HG03354 (cell line): ENCODE data around the gene COL28A1.

Source experiments
- ATAC-seq: cut with Tn5 transposase; IDR thresholded peaks from one replicate; pipeline ENCODE4 v1.9.1; 2021; ENCODE audit warnings: mild to moderate bottlenecking; ENCODE audit not compliant: unreplicated experiment, poor library complexity, severe bottlenecking

The COL28A1 gene

GRCh38 chr7:7522421-7522820, 13.3 kb downstream of the COL28A1 start:
- ATAC-seq = no peak

- ATAC-seq = no peak
Observed at GRCh38 chr7:7521259-7521658, 14.4 kb downstream of the COL28A1 start.

- ATAC-seq = no peak
Observed at GRCh38 chr7:7519528-7519927, 16.1 kb downstream of the COL28A1 start.

GRCh38 chr7:7519056-7519455, 16.6 kb downstream of the COL28A1 start:
- ATAC-seq = no peak

- no peak for ATAC-seq
Observed at GRCh38 chr7:7517754-7518153, 17.9 kb downstream of the COL28A1 start.

GRCh38 chr7:7516662-7517061, 19.0 kb downstream of the COL28A1 start:
- ATAC-seq = no peak

GRCh38 chr7:7516156-7516555, 19.5 kb downstream of the COL28A1 start:
- ATAC-seq = no peak

GRCh38 chr7:7512861-7513597, 22.6 kb downstream of the COL28A1 start:
- no peak for ATAC-seq

GRCh38 chr7:7510794-7511193, 24.9 kb downstream of the COL28A1 start:
- no peak for ATAC-seq

GRCh38 chr7:7505915-7506314, 29.8 kb downstream of the COL28A1 start:
- ATAC-seq = no peak

GRCh38 chr7:7504910-7505704, 30.6 kb downstream of the COL28A1 start:
- ATAC-seq = no peak

GRCh38 chr7:7499892-7500291, 35.8 kb downstream of the COL28A1 start:
- no peak for ATAC-seq

- ATAC-seq = no peak
Observed at GRCh38 chr7:7498856-7499255, 36.8 kb downstream of the COL28A1 start.

GRCh38 chr7:7496311-7496710, 39.4 kb downstream of the COL28A1 start:
- ATAC-seq = no peak

GRCh38 chr7:7495171-7495570, 40.5 kb downstream of the COL28A1 start:
- ATAC-seq = no peak

- ATAC-seq = no peak
Observed at GRCh38 chr7:7491044-7491443, 44.6 kb downstream of the COL28A1 start.

- no peak for ATAC-seq
Observed at GRCh38 chr7:7490003-7490402, 45.7 kb downstream of the COL28A1 start.

- ATAC-seq = no peak
Observed at GRCh38 chr7:7489546-7489945, 46.1 kb downstream of the COL28A1 start.

- no peak for ATAC-seq
Observed at GRCh38 chr7:7486362-7486761, 49.3 kb downstream of the COL28A1 start.

- ATAC-seq = no peak
Observed at GRCh38 chr7:7484072-7484471, 51.6 kb downstream of the COL28A1 start.

GRCh38 chr7:7481802-7482201, 53.9 kb downstream of the COL28A1 start:
- no peak for ATAC-seq
